OCI-M2 (cell line): ENCODE measurements around the gene BAZ1A.

Experiments
- DNase-seq: peaks from one replicate; lab custom pipeline; 2025; ENCODE audit not compliant: unreplicated experiment; lab: John Stamatoyannopoulos, UW

The BAZ1A gene

DNA sequence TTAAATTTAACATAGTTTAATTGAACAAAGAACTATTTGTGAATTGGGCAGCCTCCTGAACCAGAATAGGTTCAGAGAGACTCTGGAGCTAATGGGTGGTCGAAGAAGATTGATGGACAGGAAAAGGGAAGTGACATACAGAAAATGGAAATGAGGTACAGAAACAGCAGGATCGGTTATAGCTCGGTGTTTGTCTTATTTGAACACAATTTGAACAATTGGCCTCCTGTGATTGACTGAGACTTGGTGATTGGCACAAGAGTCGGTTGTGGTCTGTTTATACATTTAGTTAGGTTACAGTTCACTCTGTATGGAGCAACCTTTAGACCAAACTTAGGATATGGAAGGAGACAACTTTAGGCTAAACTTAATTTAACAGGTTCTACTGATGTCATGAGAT lies 142.4 kb downstream of the BAZ1A start:
- DNase-seq, result no peak

GRCh38 chr14:34723867-34724266 lies 151.3 kb downstream of the BAZ1A start:
- no peak for DNase-seq

- peak; percentile 33 for DNase-seq
Observed at GRCh38 chr14:34722723-34723545, 152.2 kb downstream of the BAZ1A start.

GRCh38 chr14:34721129-34721528 lies 154.0 kb downstream of the BAZ1A start:
- DNase-seq, result no peak

DNA sequence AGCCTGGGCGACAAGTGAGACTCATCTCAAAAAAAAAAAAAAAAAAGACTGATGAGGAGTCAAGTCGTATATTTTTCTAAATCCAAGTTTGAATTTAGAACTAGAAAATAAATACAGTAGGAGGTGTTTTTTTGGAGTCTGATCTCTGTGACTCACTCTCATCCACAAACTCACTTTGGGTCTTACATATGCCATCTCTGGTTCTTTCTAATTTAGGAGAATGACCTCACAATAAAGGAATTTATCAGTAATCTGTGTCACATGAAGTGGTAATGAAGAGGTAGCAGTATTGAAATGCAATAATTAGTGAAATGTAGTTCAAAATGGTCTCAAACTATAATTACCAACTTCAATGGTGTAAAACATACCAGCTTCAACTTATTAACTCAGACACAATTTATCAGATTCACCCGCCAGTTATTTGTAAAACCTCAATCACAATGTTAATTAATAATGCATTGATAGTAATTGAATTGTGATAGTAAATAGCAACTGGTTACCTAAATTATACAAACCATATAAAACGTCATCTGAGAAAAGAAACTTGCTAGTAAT lies 156.3 kb downstream of the BAZ1A start:
- no peak for DNase-seq

DNA sequence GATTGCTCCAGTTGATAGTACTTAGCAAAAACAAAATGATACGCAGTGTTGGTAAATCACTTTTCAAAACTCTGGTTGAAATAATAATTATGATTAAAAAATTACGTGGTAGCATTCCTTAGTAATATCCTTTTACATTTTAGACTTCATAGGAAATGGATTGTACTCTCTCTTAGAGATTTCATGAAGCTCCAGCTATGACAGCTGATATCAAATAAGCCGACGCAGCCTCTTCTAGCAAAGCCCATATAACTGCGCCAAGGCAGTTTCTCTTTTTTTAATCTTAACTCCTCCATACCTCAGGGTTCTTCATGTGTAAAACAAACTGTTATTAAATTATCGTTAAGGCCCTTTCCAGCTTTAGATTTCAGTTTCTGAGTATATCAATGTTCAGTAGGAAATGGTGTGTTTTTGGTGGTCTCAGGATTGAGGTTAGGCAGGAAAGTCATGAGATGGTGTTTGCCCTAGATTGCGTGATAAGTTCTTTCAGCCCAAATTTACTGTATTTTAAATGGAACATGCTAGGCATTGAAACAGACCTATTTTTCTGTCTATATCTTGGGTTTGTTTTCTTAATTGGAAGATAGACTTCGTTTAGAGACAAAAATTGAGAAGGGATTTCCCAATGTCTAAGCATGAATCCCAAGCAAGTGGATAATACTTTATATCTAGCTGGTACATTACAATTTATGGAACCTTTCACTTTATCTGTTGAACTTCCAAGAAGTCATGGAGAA lies 159.9 kb downstream of the BAZ1A start:
- DNase-seq, result no peak

DNA sequence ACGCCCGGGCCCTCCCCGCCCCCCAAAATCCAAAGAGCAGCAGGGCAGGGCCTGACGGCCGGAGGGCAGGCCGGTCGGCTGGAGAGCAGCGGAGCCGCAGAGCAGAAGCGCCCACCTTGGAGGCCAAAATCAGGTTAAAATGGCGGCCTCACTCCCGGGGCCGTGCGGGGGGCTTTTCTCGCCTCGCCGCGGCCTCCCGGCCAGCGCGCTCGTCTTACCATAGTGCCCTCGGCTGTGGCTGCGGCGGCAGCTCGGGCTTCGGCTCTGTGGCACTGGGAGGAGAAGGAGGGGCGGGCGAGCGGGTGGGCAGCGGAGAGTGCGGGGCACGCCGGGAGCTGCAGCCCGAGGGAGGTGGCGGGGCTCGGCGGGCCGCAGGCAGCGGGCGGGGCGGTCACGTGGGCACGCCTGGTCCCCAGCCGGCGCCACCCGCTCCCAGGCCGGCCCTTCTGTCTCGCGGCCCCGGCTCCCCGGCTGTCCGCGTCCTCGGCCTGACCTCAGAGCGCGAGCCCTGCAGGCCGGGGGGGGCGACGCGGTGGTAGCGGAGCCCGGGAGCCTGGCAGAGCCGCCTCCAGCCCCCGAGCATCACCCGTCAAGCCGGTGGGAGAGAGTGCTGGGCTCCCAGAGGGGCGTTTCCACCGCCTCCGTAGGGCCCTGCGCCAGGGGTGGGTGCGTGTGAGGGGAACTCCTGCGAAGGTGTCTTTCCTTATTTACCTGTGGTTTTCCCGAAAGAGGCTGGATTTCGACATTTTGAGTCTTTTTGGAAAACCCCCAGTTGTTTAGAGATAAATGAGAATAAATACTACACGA lies 160.6 kb downstream of the BAZ1A start, which contains the start of gene CFL2:
Gene CFL2 (minus strand): TSS at position 274 of the 807 bp plus-strand sequence. CDS start 53 bp downstream, at position 221.
- DNase-seq, result no peak

- DNase-seq, result no peak
Observed at GRCh38 chr14:34713681-34714319, 161.4 kb downstream of the BAZ1A start.

- DNase-seq, result no peak
Observed at GRCh38 chr14:34713122-34713680, 162.0 kb downstream of the BAZ1A start.

GRCh38 chr14:34711796-34712712 lies 163.1 kb downstream of the BAZ1A start:
- no peak for DNase-seq

GRCh38 chr14:34711169-34711568 lies 164.0 kb downstream of the BAZ1A start:
- DNase-seq, result no peak

- DNase-seq, result no peak
Observed at GRCh38 chr14:34710744-34711143, 164.4 kb downstream of the BAZ1A start.

DNA sequence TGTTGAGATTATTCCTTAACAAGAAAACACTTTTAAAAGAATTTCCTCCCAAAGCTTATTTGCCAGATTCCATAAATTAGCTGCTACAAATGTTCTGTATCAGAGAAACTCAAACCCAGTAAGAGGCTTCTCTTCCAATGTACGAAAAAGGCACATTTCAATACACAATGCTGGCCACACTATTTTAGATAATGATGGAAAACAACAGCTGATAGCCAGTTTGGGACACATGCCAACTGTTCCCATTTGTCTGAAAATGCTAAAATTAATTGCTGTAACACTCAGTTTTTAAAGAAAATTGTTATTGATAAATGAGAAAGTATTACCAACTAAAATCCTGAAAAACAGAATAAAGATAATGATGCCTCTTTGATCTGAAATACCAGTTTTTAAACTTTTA lies 165.2 kb downstream of the BAZ1A start:
- no peak for DNase-seq

DNA sequence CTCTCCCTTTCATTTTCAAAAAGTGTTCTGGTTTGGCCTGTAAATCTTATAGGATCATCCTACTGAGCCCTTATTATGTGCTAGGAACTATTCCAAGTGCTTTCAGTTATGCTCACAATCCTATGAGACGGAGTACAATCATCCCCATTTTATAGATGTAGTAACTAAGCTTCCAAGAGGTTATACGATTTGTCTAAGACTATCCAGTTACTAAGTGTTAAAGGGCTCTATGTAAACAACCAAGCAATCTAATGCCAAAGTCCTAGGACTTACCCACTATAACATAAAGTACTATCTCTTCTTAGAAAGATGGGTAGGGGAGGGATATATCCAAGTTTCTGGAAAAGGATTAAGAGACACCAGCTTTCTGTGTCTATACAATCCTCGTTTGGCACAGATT lies 167.4 kb downstream of the BAZ1A start:
- DNase-seq, result no peak
